Ureter (tissue), 1 donor: ENCODE results near the gene GALNT5. TPM values are rescaled to one million over a fixed set of nuclear protein-coding genes. Genes with fewer than 3 reads are reported as not detected.

Source experiments
- DNase-seq: peaks from one replicate; pipeline ENCODE4 v3.0.0-alpha.2; 2020; ENCODE audit warnings: low spot score
- total RNA-seq: library from RNA; stranded (reverse); gene quantifications from one replicate; pipeline ENCODE4 v1.2.4, GENCODE V29; 2023
- donor health status: DM: yes; HTN: yes; CAD: no.

GALNT5 gene
- total RNA-seq, 1 donor from 2014 or later: 0.29 TPM

GRCh38 chr2:157291018-157291417, 33.5 kb downstream of the GALNT5 start:
- DNase-seq: no peak

DNA sequence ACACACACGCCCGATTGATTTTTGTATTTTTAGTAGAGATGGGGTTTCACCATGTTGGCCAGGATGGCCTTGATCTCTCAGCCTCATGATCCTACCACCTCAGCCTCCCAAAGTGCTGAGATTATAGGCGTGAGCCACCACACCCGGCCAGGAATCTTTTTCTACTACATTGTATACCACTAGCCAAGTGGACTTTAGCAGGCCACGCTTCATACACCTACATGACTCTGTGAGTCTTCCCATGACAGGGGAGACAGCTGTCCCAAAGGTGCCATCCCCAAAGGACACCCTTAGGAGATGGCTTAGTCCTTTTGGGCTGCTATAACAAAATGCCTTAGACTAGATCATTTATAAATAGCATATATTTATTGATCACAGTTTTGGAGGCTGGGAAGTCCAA, 35.3 kb downstream of the GALNT5 start:
- no peak for DNase-seq

DNA sequence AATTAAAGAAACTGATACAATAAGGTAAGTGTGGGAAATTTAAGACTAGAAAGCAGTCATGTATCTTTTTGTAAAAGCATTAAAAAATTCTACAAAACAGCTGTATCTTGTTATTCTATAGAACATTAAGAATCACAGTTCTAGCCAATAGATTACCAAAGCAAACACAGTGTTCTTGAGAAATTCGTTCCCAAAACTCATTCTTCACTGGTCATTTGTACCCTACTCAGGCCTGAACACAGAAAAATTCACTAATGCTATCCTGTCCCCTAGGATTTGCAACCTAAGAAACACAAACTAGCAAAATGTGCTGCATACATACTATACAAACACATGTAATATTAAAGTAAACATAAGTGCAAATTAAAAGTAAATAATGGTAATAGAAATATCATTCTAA, 39.0 kb downstream of the GALNT5 start:
- no peak for DNase-seq

- no peak for DNase-seq
These were observed 39.5 kb downstream of the GALNT5 start for GRCh38 chr2:157296958-157297357.

GRCh38 chr2:157301307-157301706, 43.8 kb downstream of the GALNT5 start:
- DNase-seq: no peak

- DNase-seq: no peak
These were observed 45.1 kb downstream of the GALNT5 start for GRCh38 chr2:157302492-157303099.

DNA sequence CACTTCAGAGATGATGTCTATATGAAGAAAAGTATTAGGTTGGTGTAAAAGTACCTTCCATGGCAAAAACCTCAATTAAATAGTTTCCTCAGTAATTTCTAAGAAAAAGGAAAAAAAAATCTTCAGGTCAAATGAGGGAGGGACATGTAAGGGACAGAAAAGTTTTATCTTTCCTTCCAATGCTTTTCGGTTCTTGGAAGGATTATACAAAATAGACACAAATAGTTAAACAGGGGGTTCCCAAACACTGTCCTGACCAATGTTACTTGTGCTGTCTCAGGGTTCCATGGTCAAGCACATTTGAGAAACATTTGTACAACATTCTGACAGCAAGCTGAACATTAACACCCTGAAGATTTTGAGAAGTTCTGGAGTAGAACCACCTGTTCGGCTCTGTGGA, 46.1 kb downstream of the GALNT5 start:
- no peak for DNase-seq

- no peak for DNase-seq
These were observed 47.6 kb downstream of the GALNT5 start for GRCh38 chr2:157304811-157305722.

DNA sequence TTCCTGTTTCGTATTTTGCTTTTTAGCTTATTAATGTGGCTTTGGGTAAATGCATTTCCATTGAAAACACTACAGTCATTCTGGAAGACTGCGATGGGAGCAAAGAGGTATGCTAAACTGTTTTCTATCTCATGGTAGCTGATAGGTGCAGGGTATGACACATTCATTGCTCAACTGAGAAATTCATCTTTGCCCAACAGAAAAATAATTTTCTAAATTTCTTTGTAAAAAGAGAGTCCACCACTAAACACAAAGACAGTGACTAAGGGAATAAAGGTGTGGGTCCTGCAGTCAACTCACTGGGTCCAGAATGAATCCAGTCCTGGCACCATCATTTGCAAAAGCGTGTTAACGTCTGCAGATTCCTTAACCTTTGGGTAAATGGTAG, 48.2 kb downstream of the GALNT5 start:
- no peak for DNase-seq

GRCh38 chr2:157307021-157307420, 49.5 kb downstream of the GALNT5 start:
- no peak for DNase-seq

GRCh38 chr2:157309878-157310277, 52.4 kb downstream of the GALNT5 start:
- DNase-seq: no peak

GRCh38 chr2:157311706-157312105, 54.2 kb downstream of the GALNT5 start:
- DNase-seq: no peak

- DNase-seq: no peak
These were observed 55.5 kb downstream of the GALNT5 start for GRCh38 chr2:157312866-157313486.

- DNase-seq: no peak
These were observed 58.4 kb downstream of the GALNT5 start for GRCh38 chr2:157315901-157316300.

- DNase-seq: no peak
These were observed 61.4 kb downstream of the GALNT5 start for GRCh38 chr2:157318884-157319283.

GRCh38 chr2:157319795-157320194, 62.3 kb downstream of the GALNT5 start:
- no peak for DNase-seq

- DNase-seq: no peak
These were observed 62.9 kb downstream of the GALNT5 start for GRCh38 chr2:157320409-157320808.

- DNase-seq: no peak
These were observed 64.0 kb downstream of the GALNT5 start for GRCh38 chr2:157321466-157321865.

GRCh38 chr2:157322432-157322831, 64.9 kb downstream of the GALNT5 start:
- no peak for DNase-seq

GRCh38 chr2:157324331-157324843, 66.9 kb downstream of the GALNT5 start:
- no peak for DNase-seq

GRCh38 chr2:157325786-157326185, 68.3 kb downstream of the GALNT5 start, which contains the start of gene ERMN:
Gene ERMN, minus strand, starts transcription at chr2:157325824. Its CDS starts 182 bp downstream, at chr2:157325642.
- no peak for DNase-seq

DNA sequence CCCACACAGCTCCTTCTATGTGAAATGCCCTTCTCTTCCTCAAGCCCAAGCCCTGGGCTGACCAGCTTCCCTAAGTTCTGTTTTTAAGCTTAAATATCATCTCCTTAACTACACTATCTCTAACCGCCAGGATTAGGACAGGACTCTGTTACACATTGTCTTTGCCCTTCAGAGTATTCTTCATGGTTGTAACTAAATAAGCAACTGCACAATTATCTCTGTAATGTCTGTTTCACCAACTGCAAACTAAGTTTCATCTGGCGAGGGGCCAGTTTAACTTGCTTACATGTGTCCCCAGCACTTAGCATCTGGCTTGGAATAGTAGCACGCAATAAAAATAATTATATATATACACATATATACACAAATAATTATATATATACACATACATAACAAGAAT, 69.2 kb downstream of the GALNT5 start:
- DNase-seq: no peak
